C4-2B (cell line): ENCODE measurements around the gene NR6A1.

Experiments
- CTCF ChIP-seq: fragments of 450-650 bp; conservative IDR thresholded peaks from 2 replicates; pipeline ENCODE4 v1.5.1; 2017; ENCODE audit warnings: mild to moderate bottlenecking
- ZFX ChIP-seq: fragments of 450-650 bp; IDR thresholded peaks from 2 replicates; pipeline ENCODE4 v1.6.1; 2017

- TF ChIP-seq CTCF (no peak), ZFX (no peak)
Measured at GRCh38 chr9:124550072-124550471, 221.0 kb downstream of the NR6A1 start.
